BLaER1 (cell line): Measurements from ENCODE around the gene RNF212B.

ENCODE experiments used
- H3K27ac ChIP-seq: shearing (Covaris generic); formaldehyde crosslinking; 2 replicates; pipeline ENCODE4 v1.8.1; 2022
- H3K27me3 ChIP-seq: shearing (Covaris generic); formaldehyde crosslinking; 2 replicates; pipeline ENCODE4 v1.8.1; 2022
- H3K36me3 ChIP-seq: shearing (Covaris generic); formaldehyde crosslinking; 2 replicates; pipeline ENCODE4 v1.8.1; 2022
- H3K4me1 ChIP-seq: shearing (Covaris generic); formaldehyde crosslinking; 2 replicates; pipeline ENCODE4 v1.8.1; 2022
- H3K4me2 ChIP-seq: shearing (Covaris generic); formaldehyde crosslinking; 2 replicates; pipeline ENCODE4 v1.8.1; 2022
- H3K4me3 ChIP-seq: shearing (Covaris generic); formaldehyde crosslinking; 2 replicates; pipeline ENCODE4 v1.8.1; 2022
- H3K9ac ChIP-seq: shearing (Covaris generic); formaldehyde crosslinking; 2 replicates; pipeline ENCODE4 v1.8.1; 2022
- H3K9me3 ChIP-seq: shearing (Covaris generic); formaldehyde crosslinking; 2 replicates; pipeline ENCODE4 v1.8.1; 2022
- H4K20me1 ChIP-seq: shearing (Covaris generic); formaldehyde crosslinking; 2 replicates; pipeline ENCODE4 v1.8.1; 2022
- Cebpa-rat ChIP-seq: shearing (Covaris generic); IDR thresholded peaks from 2 replicates; pipeline ENCODE4 v1.8.1; 2022

The RNF212B gene

GRCh38 chr14:23301969-23302289, 64.2 kb downstream of the RNF212B start:
- H3K27ac ChIP-seq = peak overlapping the region; percentile 91
- H3K27me3 ChIP-seq = no peaks in the 10 kb centered on the region
- H3K9me3 ChIP-seq = no peaks in the 10 kb centered on the region
- H3K9ac ChIP-seq = peak overlapping the region; percentile 88
- no peak for TF ChIP-seq Cebpa-rat
- H3K4me1 ChIP-seq = peaks cover 55% of the 10 kb centered on the region
- peak overlapping the region; percentile 85 for H3K4me3 ChIP-seq
- peaks cover 24% of the 10 kb centered on the region for H3K36me3 ChIP-seq
- peak overlapping the region; percentile 97 for H3K4me2 ChIP-seq
- no peaks in the 10 kb centered on the region for H4K20me1 ChIP-seq

GRCh38 chr14:23302290-23303225, 64.8 kb downstream of the RNF212B start, which contains the start of gene PPP1R3E:
Gene PPP1R3E (minus strand): TSS chr14:23302859. CDS start chr14:23302576, 283 bp downstream.
- H3K4me3 ChIP-seq = peak within 1 kb of the TSS; percentile 85
- no peaks in the 10 kb centered on the region for H3K9me3 ChIP-seq
- H3K36me3 ChIP-seq = peaks cover 18% of the 10 kb centered on the region
- H3K27me3 ChIP-seq = no peaks in the 10 kb centered on the region
- H3K27ac ChIP-seq = peak within 1 kb of the TSS; percentile 91
- H3K4me1 ChIP-seq = peaks cover 61% of the 10 kb centered on the region
- peak within 1 kb of the TSS; percentile 88 for H3K9ac ChIP-seq
- H4K20me1 ChIP-seq = no peaks in the 10 kb centered on the region
- H3K4me2 ChIP-seq = peak within 1 kb of the TSS; percentile 97
- no peak for TF ChIP-seq Cebpa-rat

- Histone ChIP-seq H3K9me3 (no peaks in the 10 kb centered on the region), H3K4me1 (peaks cover 64% of the 10 kb centered on the region), H3K27ac (peak within 1 kb of the TSS; percentile 81), H3K27me3 (no peaks in the 10 kb centered on the region), H3K4me2 (peak within 1 kb of the TSS; percentile 95), H3K9ac (peak within 1 kb of the TSS; percentile 84), H4K20me1 (no peaks in the 10 kb centered on the region), H3K4me3 (peak within 1 kb of the TSS; percentile 77), H3K36me3 (peaks cover 37% of the 10 kb centered on the region)
- no peak for TF ChIP-seq Cebpa-rat
Observed at GRCh38 chr14:23306412-23307145, 68.8 kb downstream of the RNF212B start, which contains the start of gene BCL2L2. Gene BCL2L2 (plus strand): TSS chr14:23306833. CDS start chr14:23307768, 935 bp downstream.

- Histone ChIP-seq H3K4me3 (peak overlapping the region; percentile 77), H3K36me3 (peaks cover 37% of the 10 kb centered on the region), H3K27me3 (no peaks in the 10 kb centered on the region), H3K4me1 (peaks cover 64% of the 10 kb centered on the region), H4K20me1 (no peaks in the 10 kb centered on the region), H3K27ac (peak overlapping the region; percentile 81), H3K9ac (peak overlapping the region; percentile 84), H3K4me2 (peak overlapping the region; percentile 95), H3K9me3 (no peaks in the 10 kb centered on the region)
- TF ChIP-seq Cebpa-rat = no peak
Observed at GRCh38 chr14:23307146-23307530, 69.4 kb downstream of the RNF212B start.

- peak overlapping the region; percentile 95 for H3K4me2 ChIP-seq
- no peak overlapping the region for H3K27ac ChIP-seq
- 0 out of 2 replicates have a peak overlapping the region, but pooled peaks have one; percentile 84 for H3K9ac ChIP-seq
- peak overlapping the region; percentile 77 for H3K4me3 ChIP-seq
- no peaks in the 10 kb centered on the region for H3K9me3 ChIP-seq
- peaks cover 41% of the 10 kb centered on the region for H3K36me3 ChIP-seq
- peaks cover 60% of the 10 kb centered on the region for H3K4me1 ChIP-seq
- no peak for TF ChIP-seq Cebpa-rat
- no peaks in the 10 kb centered on the region for H4K20me1 ChIP-seq
- H3K27me3 ChIP-seq = no peaks in the 10 kb centered on the region
Observed at GRCh38 chr14:23307687-23308644, 70.2 kb downstream of the RNF212B start.

GRCh38 chr14:23308721-23309445, 71.1 kb downstream of the RNF212B start:
- Histone ChIP-seq H3K4me1 (peaks cover 52% of the 10 kb centered on the region), H4K20me1 (no peaks in the 10 kb centered on the region), H3K27me3 (no peaks in the 10 kb centered on the region), H3K9me3 (no peaks in the 10 kb centered on the region), H3K9ac (no peak overlapping the region), H3K36me3 (peaks cover 41% of the 10 kb centered on the region), H3K27ac (no peak overlapping the region), H3K4me2 (peak overlapping the region; percentile 95), H3K4me3 (no peak overlapping the region)
- no peak for TF ChIP-seq Cebpa-rat

- Histone ChIP-seq H3K4me1 (peaks cover 43% of the 10 kb centered on the region), H3K36me3 (peaks cover 41% of the 10 kb centered on the region), H4K20me1 (no peaks in the 10 kb centered on the region), H3K27ac (no peak overlapping the region), H3K27me3 (no peaks in the 10 kb centered on the region), H3K4me3 (no peak overlapping the region), H3K4me2 (no peak overlapping the region), H3K9ac (no peak overlapping the region), H3K9me3 (no peaks in the 10 kb centered on the region)
- TF ChIP-seq Cebpa-rat = no peak
Observed at GRCh38 chr14:23310546-23310945, 72.8 kb downstream of the RNF212B start.

- Histone ChIP-seq H3K4me2 (no peak overlapping the region), H3K4me1 (peaks cover 10% of the 10 kb centered on the region), H3K9me3 (no peaks in the 10 kb centered on the region), H3K27me3 (no peaks in the 10 kb centered on the region), H3K4me3 (no peak overlapping the region), H4K20me1 (no peaks in the 10 kb centered on the region), H3K27ac (no peak overlapping the region), H3K9ac (no peak overlapping the region), H3K36me3 (peaks cover 11% of the 10 kb centered on the region)
- no peak for TF ChIP-seq Cebpa-rat
Observed at GRCh38 chr14:23316300-23316699, 78.6 kb downstream of the RNF212B start.
